ENCODE results near the gene ELL2.

Gene ELL2

GRCh38 chr5:95951916-95952315 is 9.7 kb downstream of the ELL2 start:
- TF ChIP-seq POLR2A (IDR thresholded peaks at IDR 0.05; ENCODE audit: extremely low read depth, insufficient read length) (no peak), CTCF (IDR thresholded peaks at IDR 0.05; ENCODE audit: low read depth, low read length) (no peak), MYC (IDR thresholded peaks at IDR 0.05; ENCODE audit: low read depth, low read length) (no peak), MAX (IDR thresholded peaks at IDR 0.05; ENCODE audit: low read depth, low read length) (no peak)
- no peak overlapping the region for H3K4me3 ChIP-seq (ENCODE audit: low read depth, low read length)

GRCh38 chr5:95949810-95950209 is 11.8 kb downstream of the ELL2 start:
- TF ChIP-seq MYC (IDR thresholded peaks at IDR 0.05; ENCODE audit: low read depth, low read length) (no peak), MAX (IDR thresholded peaks at IDR 0.05; ENCODE audit: low read depth, low read length) (no peak), POLR2A (IDR thresholded peaks at IDR 0.05; ENCODE audit: extremely low read depth, insufficient read length) (no peak), CTCF (IDR thresholded peaks at IDR 0.05; ENCODE audit: low read depth, low read length) (no peak)
- no peak overlapping the region for H3K4me3 ChIP-seq (ENCODE audit: low read depth, low read length)

More at GRCh38 chr5:95951916-95952315, 9.7 kb downstream of the ELL2 start:
- DNase-seq (ENCODE audit: low read depth), result no peak

GRCh38 chr5:95948631-95949030 is 13.0 kb downstream of the ELL2 start:
- DNase-seq (ENCODE audit: low read depth), result no peak
- TF ChIP-seq CTCF (IDR thresholded peaks at IDR 0.05; ENCODE audit: low read depth, low read length), result no peak
- no peak for TF ChIP-seq MAX (IDR thresholded peaks at IDR 0.05; ENCODE audit: low read depth, low read length)
- no peak for TF ChIP-seq MYC (IDR thresholded peaks at IDR 0.05; ENCODE audit: low read depth, low read length)
- no peak for TF ChIP-seq POLR2A (IDR thresholded peaks at IDR 0.05; ENCODE audit: extremely low read depth, insufficient read length)
- no peak overlapping the region for H3K4me3 ChIP-seq (ENCODE audit: low read depth, low read length)

More at GRCh38 chr5:95949810-95950209, 11.8 kb downstream of the ELL2 start:
- no peak for DNase-seq (ENCODE audit: low read depth)

GRCh38 chr5:95946451-95946850 is 15.2 kb downstream of the ELL2 start:
- no peak for TF ChIP-seq MYC (IDR thresholded peaks at IDR 0.05; ENCODE audit: low read depth, low read length)
- TF ChIP-seq CTCF (IDR thresholded peaks at IDR 0.05; ENCODE audit: low read depth, low read length), result no peak
- no peak for TF ChIP-seq MAX (IDR thresholded peaks at IDR 0.05; ENCODE audit: low read depth, low read length)
- TF ChIP-seq POLR2A (IDR thresholded peaks at IDR 0.05; ENCODE audit: extremely low read depth, insufficient read length), result no peak
- H3K4me3 ChIP-seq (ENCODE audit: low read depth, low read length), result no peak overlapping the region
- no peak for DNase-seq (ENCODE audit: low read depth)

- H3K4me3 ChIP-seq (ENCODE audit: low read depth, low read length), result no peak overlapping the region
- no peak for DNase-seq (ENCODE audit: low read depth)
- no peak for TF ChIP-seq POLR2A (IDR thresholded peaks at IDR 0.05; ENCODE audit: extremely low read depth, insufficient read length)
- no peak for TF ChIP-seq MAX (IDR thresholded peaks at IDR 0.05; ENCODE audit: low read depth, low read length)
- TF ChIP-seq CTCF (IDR thresholded peaks at IDR 0.05; ENCODE audit: low read depth, low read length), result no peak
- TF ChIP-seq MYC (IDR thresholded peaks at IDR 0.05; ENCODE audit: low read depth, low read length), result no peak
These were observed 18.7 kb downstream of the ELL2 start for GRCh38 chr5:95942968-95943367.

GRCh38 chr5:95942414-95942813 is 19.2 kb downstream of the ELL2 start:
- no peak overlapping the region for H3K4me3 ChIP-seq (ENCODE audit: low read depth, low read length)
- no peak for DNase-seq (ENCODE audit: low read depth)
- no peak for TF ChIP-seq MYC (IDR thresholded peaks at IDR 0.05; ENCODE audit: low read depth, low read length)
- no peak for TF ChIP-seq CTCF (IDR thresholded peaks at IDR 0.05; ENCODE audit: low read depth, low read length)
- no peak for TF ChIP-seq MAX (IDR thresholded peaks at IDR 0.05; ENCODE audit: low read depth, low read length)

Measured in NB4 (cell line).